GM12801 (cell line): ENCODE data around the gene GHRH.

Experiments
- TF ChIP-seq, protein P1 (sequence below): IDR thresholded peaks from one replicate; pipeline ENCODE4 v1.5.1; 2011; ENCODE audit warnings: control low read depth; ENCODE audit not compliant: insufficient read length; ENCODE audit errors: extremely low read depth

The GHRH gene

DNA sequence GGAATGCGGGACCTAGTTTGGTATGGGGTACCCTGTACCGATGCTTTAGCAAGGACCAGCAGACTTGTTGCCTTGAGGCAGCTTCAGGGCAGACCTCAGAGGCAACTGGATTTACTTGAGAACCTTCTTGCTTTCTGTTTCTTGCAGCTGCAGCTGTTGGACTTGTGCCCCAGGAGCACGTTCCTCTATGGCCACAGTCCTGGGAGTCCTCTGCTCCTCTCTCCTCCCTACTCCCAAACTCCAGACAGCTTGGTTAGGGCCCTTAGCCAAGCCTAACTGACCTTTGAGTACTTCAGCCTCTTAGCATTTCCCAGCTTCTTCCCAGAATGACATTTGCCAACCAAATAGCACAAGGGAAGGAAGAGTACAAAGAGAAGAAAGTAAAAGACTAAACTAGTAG is 34.7 kb downstream of the GHRH start:
- TF ChIP-seq, protein P1, sequence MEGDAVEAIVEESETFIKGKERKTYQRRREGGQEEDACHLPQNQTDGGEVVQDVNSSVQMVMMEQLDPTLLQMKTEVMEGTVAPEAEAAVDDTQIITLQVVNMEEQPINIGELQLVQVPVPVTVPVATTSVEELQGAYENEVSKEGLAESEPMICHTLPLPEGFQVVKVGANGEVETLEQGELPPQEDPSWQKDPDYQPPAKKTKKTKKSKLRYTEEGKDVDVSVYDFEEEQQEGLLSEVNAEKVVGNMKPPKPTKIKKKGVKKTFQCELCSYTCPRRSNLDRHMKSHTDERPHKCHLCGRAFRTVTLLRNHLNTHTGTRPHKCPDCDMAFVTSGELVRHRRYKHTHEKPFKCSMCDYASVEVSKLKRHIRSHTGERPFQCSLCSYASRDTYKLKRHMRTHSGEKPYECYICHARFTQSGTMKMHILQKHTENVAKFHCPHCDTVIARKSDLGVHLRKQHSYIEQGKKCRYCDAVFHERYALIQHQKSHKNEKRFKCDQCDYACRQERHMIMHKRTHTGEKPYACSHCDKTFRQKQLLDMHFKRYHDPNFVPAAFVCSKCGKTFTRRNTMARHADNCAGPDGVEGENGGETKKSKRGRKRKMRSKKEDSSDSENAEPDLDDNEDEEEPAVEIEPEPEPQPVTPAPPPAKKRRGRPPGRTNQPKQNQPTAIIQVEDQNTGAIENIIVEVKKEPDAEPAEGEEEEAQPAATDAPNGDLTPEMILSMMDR, result no peak

DNA sequence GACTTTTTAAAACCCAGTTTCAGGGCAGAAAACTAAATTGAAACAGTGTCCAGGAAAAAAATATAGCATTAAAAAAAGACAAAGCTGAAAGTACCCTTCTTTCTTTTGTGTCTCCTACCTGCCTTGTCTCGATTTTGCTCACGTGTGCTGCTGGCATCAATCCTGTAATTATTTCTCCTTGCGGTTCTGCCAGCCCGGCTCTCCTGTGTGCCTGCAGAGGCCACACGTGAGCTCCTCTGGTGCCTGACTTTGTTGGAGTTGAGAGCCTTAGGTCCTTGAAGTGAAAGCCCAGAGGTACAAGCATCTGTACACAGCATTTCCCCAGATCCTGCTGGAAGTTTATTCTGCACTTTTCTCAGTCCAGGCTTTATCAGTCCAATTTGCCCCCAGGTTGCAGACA is 36.5 kb downstream of the GHRH start:
- TF ChIP-seq, protein P1, result no peak

DNA sequence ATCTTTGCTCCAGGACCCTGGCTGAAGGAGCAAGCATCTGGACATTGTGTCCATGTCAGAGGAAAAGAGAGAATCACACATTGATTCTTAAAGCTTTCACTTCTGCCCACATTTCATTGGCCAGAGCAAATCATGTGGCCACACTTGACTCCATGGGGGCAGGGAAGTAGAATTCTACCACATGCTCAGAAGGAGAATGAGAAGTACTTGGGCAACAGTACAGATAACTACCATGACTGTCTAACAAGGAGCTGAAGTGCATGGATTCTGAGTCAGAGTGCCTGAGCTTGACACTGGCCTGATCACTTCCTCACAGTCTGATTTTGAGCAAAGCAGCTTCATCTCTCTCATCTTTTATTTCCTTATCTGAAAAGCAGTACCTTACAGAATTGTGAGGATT is 38.6 kb downstream of the GHRH start:
- TF ChIP-seq, protein P1, result no peak

DNA sequence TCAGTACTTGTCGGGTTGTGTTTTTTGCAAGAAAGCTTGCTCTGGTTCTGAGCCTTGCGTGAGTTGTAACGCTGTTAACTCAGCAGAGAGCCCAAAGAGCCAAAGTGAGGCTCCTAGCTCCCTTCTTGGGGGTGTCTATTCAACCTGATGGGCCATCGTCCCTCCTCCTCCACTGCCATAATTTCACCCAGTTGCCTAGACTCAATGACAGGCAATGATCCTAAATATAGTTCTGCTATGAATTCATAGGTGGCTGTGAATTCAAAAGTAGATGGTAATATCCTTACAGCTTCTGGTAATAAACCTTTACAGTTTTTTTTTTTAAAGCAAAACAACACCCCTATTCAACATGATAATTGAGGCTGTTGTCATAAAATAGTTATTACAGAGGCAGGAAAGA is 39.5 kb downstream of the GHRH start:
- TF ChIP-seq, protein P1, result no peak

DNA sequence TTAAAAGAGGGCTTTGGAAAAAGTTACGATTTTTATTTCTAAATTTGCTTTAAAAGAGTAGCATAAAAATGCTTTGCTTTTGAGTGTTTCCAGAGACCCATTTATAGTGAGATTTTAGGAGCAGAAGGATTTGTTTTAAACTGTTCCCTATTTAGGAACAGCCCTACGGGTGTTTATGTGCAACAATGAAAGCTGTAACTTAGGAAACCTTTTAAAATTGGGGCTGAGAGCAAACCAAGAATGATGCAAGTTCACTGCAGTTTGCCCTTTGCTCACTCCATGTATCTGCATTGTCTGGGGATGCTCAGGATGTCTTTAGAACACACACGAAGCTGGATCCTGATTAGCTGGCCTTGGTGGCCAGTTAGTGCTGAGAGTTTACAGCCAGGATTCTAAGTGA is 40.9 kb downstream of the GHRH start:
- TF ChIP-seq, protein P1, result no peak

DNA sequence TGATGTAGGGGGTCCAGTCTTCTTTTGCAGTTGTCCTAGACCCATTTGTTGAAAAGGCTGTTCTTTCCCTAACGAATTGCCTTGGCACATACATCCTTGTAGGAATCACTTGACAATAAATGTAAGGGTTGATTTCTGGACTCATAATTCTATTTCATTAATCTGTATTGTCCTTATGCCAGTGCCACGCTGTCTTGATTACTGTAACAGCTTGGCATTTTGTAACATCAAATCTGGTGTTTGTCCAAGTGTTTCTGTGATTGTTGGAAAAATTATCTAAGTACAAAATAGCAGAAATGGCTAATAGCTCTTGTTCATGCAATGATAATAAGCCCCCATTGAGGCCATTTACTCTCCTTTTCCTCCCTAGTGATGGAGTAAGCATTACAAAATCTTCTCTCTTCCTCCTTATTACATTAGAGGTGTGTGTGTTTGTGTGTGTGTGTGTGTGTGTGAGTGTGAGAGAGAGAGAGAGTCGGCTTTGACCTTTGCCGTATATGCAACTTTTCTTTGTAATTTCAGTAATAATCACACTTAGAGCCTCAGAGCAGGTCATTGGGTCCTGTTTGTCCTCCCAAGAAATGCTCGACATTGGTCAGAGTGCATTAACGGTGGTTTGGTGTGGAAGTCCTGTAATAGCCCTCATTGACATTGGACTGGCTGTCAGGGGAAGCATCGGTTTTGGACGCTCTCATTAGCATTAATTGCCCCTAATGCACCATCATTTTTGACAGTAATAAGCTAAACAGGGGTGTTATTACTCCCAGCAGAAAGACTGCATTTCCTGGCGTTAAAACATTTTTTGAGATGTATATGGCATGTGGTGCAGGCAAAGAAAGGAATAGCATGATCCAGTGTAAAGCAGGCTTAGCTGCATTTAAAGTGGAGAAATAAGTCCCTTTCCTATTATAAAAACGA is 41.6 kb downstream of the GHRH start:
- TF ChIP-seq, protein P1, result no peak

DNA sequence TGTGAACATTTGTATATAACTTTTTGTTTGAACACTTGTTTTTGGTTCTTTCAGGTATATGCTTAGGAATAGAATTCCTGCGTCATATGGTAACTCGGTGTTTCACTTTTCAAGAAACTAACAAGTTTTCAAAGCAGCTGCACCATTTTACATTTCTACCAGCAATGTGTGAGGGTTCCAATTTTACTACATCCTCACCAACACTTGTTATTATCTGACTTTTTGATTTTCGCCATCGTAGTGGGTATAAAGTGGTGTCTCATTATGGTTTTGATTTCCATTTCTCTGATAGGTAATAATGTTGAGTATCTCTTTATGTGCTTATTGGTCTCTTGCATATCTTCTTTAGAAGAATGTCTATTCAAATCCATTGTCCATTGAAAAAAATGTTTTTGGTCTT is 42.6 kb downstream of the GHRH start:
- TF ChIP-seq, protein P1, result no peak
